GM21515 (cell line): Measurements from ENCODE around the gene CS.
"Not testable (repeated sequence)": the region's sequence is repeated elsewhere in the genome, so short reads cannot be mapped to it uniquely, and the experiment has no call there.

Experiments used
- ATAC-seq: cut with Tn5 transposase; IDR thresholded peaks from one replicate; pipeline ENCODE4 v1.9.1; 2021; ENCODE audit not compliant: unreplicated experiment

Gene CS

DNA sequence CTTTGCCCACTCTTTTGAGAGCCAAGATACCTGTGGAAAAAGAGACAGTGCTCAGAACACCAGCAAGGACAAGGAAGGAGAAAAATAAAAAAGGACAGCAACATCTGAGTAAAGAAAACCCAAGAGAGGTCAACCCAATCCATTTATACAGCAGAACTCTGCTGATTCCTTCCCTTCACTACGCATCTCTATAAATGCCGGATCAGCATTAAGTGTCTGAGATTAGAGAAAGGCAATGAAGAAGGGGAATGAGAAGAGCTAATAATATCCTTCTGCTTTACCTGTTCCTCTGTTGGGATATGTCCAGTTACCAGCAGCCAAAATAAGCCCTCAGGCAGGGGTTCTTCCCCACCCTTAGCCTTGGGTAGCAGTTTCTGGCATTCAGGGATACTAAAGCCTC is 17.6 kb downstream of the CS start:
- ATAC-seq = no peak

GRCh38 chr12:56282030-56282429 is 18.1 kb downstream of the CS start:
- no peak for ATAC-seq

- no peak for ATAC-seq
Observed at GRCh38 chr12:56280849-56281248, 19.3 kb downstream of the CS start.

- ATAC-seq = no peak
Observed at GRCh38 chr12:56278905-56279304, 21.2 kb downstream of the CS start.

DNA sequence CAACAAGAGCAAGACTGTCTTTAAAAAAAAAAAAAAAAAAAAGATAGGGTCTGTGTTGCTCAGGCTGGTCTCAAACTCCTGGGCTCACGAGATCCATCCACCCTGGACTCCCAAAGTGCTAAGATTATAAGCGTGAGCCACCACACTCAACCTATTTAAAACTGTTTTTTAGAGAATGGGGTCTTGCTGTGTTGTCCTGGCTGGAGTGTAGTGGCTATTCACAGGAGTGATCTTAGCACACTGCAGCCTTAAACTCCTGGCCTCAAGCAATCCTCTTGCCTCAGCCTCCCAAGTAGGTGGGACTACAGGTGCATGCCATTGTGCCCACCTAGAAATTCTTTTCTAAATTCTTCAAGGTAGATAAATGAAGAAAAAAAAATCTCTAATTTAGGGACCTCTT is 25.8 kb downstream of the CS start:
- no peak for ATAC-seq

DNA sequence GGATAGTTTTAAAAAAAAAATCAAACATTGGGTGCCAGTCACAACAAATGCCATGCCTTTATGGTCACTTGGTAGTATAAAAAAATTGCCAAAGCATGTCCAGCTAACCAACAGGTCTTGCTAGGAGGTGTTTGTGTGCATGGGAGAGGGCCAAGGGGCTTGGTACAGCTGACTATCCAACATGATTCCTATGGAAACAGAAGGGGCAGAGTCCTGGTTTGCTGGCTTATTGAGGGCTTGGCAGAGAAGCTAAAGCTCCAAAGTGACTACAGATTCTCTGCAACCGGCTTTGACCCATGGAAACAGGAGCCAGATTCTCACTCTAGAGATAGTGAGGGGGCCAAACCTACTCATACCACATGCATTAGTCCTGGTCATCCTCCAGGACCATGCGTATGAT is 27.7 kb downstream of the CS start:
- ATAC-seq = not testable (repeated sequence)

GRCh38 chr12:56271031-56271430 is 29.1 kb downstream of the CS start:
- ATAC-seq = no peak

GRCh38 chr12:56267443-56268071 is 32.6 kb downstream of the CS start:
- peak; percentile 9 for ATAC-seq

DNA sequence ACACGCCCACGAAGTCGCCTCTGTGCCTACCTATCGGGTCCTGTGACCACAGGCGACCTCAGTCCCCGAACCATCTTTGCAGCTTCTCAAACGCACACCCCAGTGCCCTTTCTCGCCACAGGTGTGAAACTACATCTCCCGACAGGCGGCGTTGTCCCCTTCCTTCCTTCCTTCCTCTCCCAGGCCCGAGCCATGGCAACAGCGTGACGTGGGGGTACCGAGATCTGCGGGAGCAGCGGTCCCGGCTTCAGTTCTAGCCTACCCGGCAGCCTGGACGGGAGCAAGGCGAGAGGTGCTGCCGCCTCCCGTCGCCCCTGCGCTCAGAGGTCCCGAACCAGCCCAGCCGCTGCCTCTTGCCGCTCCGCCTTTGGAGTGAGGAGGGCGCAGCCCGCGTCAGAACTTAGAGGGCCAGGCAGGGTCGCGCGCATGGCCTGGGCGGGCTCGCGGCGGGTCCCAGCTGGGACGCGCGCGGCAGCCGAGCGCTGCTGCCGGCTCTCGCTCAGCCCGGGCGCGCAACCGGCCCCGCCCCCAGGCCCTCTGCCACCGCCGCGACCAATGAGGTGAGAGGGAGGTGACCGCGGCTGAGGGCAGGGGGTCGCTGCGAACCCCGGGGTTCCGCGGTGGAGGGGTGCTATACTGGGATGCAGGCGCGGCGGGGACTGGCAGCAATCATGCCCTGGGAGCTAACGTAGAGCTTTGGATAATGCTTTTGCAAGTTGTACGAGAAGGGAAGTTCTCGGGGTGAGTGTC is 33.3 kb downstream of the CS start, which contains the start of gene COQ10A:
TSS of gene COQ10A (plus strand) at position 250 of the 750 bp plus-strand sequence. CDS start at position 427, 177 bp downstream.
- peak; percentile 90 for ATAC-seq

- not testable (repeated sequence) for ATAC-seq
Observed at GRCh38 chr12:56266068-56266692, 34.0 kb downstream of the CS start.

- ATAC-seq = not testable (repeated sequence)
Observed at GRCh38 chr12:56262955-56263354, 37.2 kb downstream of the CS start.

DNA sequence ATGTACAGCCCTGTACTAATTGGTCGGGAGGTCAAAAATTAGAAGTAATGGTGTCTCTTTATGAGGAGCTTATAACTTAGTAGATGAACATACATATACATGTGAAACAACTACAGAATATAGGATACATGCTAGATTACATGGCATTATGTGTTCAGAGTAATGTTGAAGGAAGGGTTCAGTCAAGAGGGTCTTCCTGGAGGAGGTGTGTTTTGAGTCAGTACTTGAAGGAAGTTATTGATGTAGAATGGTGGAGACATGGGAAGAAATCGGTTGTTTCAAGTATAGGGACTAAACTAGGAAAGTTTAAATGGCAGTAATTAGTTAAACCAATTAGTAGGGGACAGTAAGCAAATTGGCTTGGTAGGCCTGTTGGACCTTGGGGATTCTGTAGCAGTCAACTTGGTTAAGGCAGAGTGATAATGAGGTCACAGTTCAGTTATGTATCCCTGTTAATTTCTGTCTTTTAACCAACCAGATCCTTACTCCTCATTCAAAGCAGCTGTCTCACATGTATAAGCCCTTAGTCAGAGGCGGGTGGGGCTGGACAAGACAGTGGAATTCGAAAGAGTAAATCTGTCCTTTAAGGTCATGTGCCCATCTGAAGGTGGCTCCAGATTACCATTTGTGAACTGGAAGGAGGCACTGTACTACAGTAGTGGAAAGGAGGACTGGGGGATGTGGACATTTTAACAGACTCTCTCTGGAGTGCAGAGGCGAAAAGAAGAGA is 38.5 kb downstream of the CS start:
- no peak for ATAC-seq

GRCh38 chr12:56260921-56261320 is 39.2 kb downstream of the CS start:
- no peak for ATAC-seq

- no peak for ATAC-seq
Observed at GRCh38 chr12:56260380-56260779, 39.8 kb downstream of the CS start.

- no peak for ATAC-seq
Observed at GRCh38 chr12:56258820-56259183, 41.3 kb downstream of the CS start.

- peak; percentile 80 for ATAC-seq
Observed at GRCh38 chr12:56258068-56258819, 41.9 kb downstream of the CS start, which contains the start of gene ANKRD52. Gene ANKRD52 (minus strand): TSS chr12:56258384. CDS start chr12:56258269, 115 bp downstream.

DNA sequence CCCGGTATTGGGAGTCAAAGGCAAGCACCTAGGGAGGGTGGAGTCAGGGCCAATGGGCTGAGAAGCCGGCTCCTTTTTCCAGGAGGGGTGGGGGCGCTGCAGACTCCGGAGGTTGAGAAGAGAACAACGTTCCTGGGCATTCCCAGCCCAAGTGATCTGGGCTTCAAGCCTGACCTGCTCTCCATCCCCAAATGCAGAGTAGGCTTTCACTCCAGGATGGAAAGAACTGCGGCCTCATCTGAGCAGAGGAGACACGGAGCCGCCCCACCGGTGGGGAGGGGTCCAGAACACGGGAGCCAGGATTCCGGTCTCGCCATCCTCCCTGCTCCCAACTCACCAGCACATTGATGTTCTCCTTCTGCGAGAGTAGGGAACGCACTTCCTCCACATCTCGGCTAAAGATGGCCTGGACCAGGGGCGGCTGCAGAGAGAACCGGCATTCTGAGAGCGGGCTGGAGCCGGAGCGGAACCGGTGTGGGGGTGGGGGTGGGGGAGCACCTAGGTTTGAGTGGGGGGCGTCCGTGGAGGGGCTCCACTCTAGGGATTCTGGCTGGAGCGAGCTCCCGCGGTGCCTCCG is 42.6 kb downstream of the CS start:
- ATAC-seq = peak; percentile 13

DNA sequence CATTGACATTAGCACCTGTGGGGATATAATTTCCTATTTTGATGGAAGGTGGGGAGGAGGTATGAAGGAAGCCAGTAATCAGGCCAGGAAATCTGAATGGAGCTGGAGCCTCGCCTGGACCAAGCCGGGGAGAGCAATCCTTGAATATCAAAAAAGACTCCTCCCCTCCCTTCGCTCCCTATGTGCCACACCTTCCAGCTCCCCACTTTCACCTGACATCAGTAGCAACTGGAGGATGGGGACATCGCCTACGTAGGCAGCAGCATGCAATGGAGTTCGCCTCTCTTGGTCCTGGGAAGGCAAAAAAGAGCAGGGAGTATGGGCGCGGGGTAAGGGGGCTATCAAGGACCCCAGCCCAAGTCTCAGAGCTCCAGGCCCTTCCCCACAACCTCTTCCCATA is 43.1 kb downstream of the CS start:
- no peak for ATAC-seq

- no peak for ATAC-seq
Observed at GRCh38 chr12:56256326-56256960, 43.7 kb downstream of the CS start.

DNA sequence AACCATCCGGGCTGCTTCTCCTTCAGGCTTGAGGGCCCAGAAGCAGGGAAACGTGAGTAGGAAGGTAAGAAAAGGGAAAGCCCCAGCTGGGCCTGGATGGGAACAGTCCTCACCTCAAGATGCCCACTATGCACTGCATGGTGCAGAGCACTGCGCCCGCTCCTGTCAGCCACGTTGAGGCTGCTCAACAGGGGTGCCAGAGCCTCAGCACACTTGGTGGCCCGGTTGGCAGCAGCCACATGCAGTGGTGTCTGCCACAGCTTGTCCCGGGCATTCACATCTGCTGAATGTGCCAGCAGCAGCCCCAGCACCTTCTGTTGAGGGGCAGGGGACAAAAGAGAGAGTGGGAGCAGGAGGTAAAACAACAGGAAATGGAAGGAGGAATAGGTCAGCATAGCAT is 44.5 kb downstream of the CS start:
- ATAC-seq = no peak
